SK-N-MC (cell line): ENCODE results near the gene HPSE.

ENCODE experiments used
- EZH2 ChIP-seq: fragments of 200-600 bp; sonication (generic); IDR thresholded peaks from one replicate; pipeline ENCODE4 v1.6.1; 2017; ENCODE audit warnings: antibody characterized with exemption
- FOXP2 ChIP-seq: optimal IDR thresholded peaks from 2 replicates; pipeline ENCODE3; 2011; ENCODE audit warnings: mild to moderate bottlenecking, moderate library complexity; ENCODE audit not compliant: insufficient read depth; ENCODE audit errors: extremely low read length, control extremely low read depth
- POLR2AphosphoS5 ChIP-seq: IDR thresholded peaks from 2 replicates; pipeline ENCODE4 v1.6.1; 2012; ENCODE audit warnings: mild to moderate bottlenecking, low read depth, low read length, borderline replicate concordance

DNA sequence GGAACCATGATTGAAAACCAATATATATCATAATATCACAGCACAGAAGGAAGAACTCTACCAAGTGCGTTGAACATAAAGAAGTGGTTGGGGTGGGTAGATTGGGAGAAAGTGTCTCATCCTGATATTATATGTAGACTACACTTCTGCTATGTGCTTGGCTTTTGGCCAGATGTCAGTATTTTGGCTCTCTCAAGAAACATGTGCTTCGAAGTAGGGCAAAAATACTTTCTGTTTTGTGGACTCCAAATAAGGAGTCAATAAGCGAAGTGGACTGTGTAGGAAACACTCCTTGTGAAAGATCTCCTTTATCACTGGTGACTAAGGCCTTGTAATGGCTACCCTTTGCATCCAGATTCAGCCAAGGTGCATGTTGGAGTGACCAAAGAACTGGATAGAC is 7.8 kb upstream of the HPSE start:
- TF ChIP-seq EZH2: no peak
- no peak for TF ChIP-seq POLR2AphosphoS5
- no peak for TF ChIP-seq FOXP2
